Gastrocnemius medialis (tissue), 4 donors: ENCODE data around the gene PACSIN1.

ENCODE experiments used
- POLR2A ChIP-seq, 2 donors: fragments of 450-650 bp; IDR thresholded peaks; one replicate each; pipeline ENCODE4 v1.6.1; 2017; ENCODE audit warnings: antibody characterized with exemption in 2 of 2, mild to moderate bottlenecking in 2 of 2, moderate library complexity in 2 of 2
- TF ChIP-seq, protein P1 (sequence below), 5 experiments: fragments of 450-650 bp in 3 of 5; fragments of 200-600 bp in 2 of 5; sonication (generic) in 2 of 5; IDR thresholded peaks in 4 of 5; conservative IDR thresholded peaks in 1 of 5; 1 replicate in 4 of 5; 2 replicates in 1 of 5; pipeline ENCODE4 v1.5.1; 2016 to 2019; ENCODE audit warnings: antibody characterized with exemption in 5 of 5, mild to moderate bottlenecking in 3 of 5, moderate library complexity in 3 of 5

DNA sequence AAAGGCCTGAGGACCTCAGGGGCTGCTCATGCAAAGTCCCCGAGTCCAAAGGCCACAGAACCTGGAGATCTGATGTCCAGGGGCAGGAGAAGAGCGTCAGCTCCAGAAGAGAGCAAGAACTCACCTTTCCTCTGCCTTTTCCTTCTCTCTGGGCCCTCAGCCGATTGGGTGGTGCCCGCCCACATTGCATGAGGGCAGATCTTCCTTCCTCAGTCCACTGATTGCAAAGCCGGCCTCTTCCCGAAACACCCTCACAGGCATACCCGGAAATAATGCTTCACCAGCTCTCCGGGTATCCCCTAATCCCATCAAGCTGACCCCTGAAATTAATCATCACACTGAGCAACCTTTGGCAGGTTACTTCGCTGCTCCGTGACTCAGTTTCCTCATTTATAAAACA, 56.9 kb downstream of the PACSIN1 start:
- TF ChIP-seq, protein P1, sequence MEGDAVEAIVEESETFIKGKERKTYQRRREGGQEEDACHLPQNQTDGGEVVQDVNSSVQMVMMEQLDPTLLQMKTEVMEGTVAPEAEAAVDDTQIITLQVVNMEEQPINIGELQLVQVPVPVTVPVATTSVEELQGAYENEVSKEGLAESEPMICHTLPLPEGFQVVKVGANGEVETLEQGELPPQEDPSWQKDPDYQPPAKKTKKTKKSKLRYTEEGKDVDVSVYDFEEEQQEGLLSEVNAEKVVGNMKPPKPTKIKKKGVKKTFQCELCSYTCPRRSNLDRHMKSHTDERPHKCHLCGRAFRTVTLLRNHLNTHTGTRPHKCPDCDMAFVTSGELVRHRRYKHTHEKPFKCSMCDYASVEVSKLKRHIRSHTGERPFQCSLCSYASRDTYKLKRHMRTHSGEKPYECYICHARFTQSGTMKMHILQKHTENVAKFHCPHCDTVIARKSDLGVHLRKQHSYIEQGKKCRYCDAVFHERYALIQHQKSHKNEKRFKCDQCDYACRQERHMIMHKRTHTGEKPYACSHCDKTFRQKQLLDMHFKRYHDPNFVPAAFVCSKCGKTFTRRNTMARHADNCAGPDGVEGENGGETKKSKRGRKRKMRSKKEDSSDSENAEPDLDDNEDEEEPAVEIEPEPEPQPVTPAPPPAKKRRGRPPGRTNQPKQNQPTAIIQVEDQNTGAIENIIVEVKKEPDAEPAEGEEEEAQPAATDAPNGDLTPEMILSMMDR (IDR thresholded peaks at IDR 0.05 in 4 of 5, conservative IDR thresholded peaks at IDR 0.05 in 1 of 5) = no peak
- no peak for TF ChIP-seq POLR2A (IDR thresholded peaks at IDR 0.05)
